Measurements from ENCODE around the gene PXMP4. TPM values are rescaled to one million over a fixed set of nuclear protein-coding genes. Genes with fewer than 3 reads are reported as not detected.

PXMP4 gene
- total RNA-seq, 1 experiment from 2014 or later = 12.0 TPM

DNA sequence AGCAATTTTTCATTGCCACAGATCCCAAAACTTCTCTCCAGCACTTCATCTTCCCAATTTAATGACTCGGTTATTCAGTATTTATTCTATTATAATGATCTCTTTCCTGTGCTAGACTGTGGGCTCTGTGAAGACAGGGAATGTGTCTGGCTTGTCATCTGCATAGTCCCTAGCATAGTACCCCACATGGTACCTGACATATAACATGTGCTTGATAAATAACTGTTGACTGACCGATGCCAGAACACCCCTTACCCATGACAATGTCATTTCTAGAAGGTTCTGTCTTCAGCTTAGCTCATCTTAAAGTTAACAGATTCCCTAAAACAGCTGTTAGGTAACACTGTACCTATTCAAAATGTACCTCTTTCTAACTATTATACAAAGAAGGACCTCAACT, 3.6 kb downstream of the PXMP4 start:
- no peak for DNase-seq (ENCODE audit: low read depth, low spot score)
- TF ChIP-seq, protein P1, sequence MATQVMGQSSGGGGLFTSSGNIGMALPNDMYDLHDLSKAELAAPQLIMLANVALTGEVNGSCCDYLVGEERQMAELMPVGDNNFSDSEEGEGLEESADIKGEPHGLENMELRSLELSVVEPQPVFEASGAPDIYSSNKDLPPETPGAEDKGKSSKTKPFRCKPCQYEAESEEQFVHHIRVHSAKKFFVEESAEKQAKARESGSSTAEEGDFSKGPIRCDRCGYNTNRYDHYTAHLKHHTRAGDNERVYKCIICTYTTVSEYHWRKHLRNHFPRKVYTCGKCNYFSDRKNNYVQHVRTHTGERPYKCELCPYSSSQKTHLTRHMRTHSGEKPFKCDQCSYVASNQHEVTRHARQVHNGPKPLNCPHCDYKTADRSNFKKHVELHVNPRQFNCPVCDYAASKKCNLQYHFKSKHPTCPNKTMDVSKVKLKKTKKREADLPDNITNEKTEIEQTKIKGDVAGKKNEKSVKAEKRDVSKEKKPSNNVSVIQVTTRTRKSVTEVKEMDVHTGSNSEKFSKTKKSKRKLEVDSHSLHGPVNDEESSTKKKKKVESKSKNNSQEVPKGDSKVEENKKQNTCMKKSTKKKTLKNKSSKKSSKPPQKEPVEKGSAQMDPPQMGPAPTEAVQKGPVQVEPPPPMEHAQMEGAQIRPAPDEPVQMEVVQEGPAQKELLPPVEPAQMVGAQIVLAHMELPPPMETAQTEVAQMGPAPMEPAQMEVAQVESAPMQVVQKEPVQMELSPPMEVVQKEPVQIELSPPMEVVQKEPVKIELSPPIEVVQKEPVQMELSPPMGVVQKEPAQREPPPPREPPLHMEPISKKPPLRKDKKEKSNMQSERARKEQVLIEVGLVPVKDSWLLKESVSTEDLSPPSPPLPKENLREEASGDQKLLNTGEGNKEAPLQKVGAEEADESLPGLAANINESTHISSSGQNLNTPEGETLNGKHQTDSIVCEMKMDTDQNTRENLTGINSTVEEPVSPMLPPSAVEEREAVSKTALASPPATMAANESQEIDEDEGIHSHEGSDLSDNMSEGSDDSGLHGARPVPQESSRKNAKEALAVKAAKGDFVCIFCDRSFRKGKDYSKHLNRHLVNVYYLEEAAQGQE (IDR thresholded peaks at IDR 0.05; ENCODE audit: insufficient read depth in 1 of 2, low read depth in 2 of 2, low read length in 1 of 2) = no peak
- TF ChIP-seq POLR2AphosphoS5 (IDR thresholded peaks at IDR 0.05; ENCODE audit: low read depth, low read length) (no peak), TCF7L2 (IDR thresholded peaks at IDR 0.05; ENCODE audit: low read depth, low read length) (no peak), SIN3A (IDR thresholded peaks at IDR 0.05; ENCODE audit: borderline replicate concordance, insufficient read depth, low read depth, low read length) (no peak)
- TF ChIP-seq, protein P2, sequence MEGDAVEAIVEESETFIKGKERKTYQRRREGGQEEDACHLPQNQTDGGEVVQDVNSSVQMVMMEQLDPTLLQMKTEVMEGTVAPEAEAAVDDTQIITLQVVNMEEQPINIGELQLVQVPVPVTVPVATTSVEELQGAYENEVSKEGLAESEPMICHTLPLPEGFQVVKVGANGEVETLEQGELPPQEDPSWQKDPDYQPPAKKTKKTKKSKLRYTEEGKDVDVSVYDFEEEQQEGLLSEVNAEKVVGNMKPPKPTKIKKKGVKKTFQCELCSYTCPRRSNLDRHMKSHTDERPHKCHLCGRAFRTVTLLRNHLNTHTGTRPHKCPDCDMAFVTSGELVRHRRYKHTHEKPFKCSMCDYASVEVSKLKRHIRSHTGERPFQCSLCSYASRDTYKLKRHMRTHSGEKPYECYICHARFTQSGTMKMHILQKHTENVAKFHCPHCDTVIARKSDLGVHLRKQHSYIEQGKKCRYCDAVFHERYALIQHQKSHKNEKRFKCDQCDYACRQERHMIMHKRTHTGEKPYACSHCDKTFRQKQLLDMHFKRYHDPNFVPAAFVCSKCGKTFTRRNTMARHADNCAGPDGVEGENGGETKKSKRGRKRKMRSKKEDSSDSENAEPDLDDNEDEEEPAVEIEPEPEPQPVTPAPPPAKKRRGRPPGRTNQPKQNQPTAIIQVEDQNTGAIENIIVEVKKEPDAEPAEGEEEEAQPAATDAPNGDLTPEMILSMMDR (IDR thresholded peaks at IDR 0.05) = no peak
- Histone ChIP-seq H3K27ac (ENCODE audit: low read length) (no peak overlapping the region), H3K27me3 (ENCODE audit: control insufficient read depth, insufficient read depth, low read length) (no peaks in the 10 kb centered on the region), H3K4me3 (ENCODE audit: low read depth in 2 of 2, low read length in 2 of 2) (no peak overlapping the region), H3K36me3 (ENCODE audit: control insufficient read depth, insufficient read depth, low read length) (no peaks in the 10 kb centered on the region), H3K9me3 (ENCODE audit: control insufficient read depth, insufficient read depth, low read depth, low read length) (no peaks in the 10 kb centered on the region), H3K4me1 (ENCODE audit: control insufficient read depth, insufficient read depth, low read length) (0 out of 2 replicates have a peak, but pooled peaks cover 5% of the 10 kb centered on the region)
- ChIA-PET CTCF (no interaction called here), POLR2A (no interaction called here)
- no peak for ATAC-seq
- in situ Hi-C loops (cut with HindIII; ENCODE audit: low pct_unique_long_range_greater_than_20kb, low sequenced_read_pairs) = no loop called here
- intact Hi-C loops (cut with micrococcal nuclease; ENCODE audit: unreplicated experiment) = no loop called here
- no TSS peak for BruUV-seq (replicated peaks)

DNA sequence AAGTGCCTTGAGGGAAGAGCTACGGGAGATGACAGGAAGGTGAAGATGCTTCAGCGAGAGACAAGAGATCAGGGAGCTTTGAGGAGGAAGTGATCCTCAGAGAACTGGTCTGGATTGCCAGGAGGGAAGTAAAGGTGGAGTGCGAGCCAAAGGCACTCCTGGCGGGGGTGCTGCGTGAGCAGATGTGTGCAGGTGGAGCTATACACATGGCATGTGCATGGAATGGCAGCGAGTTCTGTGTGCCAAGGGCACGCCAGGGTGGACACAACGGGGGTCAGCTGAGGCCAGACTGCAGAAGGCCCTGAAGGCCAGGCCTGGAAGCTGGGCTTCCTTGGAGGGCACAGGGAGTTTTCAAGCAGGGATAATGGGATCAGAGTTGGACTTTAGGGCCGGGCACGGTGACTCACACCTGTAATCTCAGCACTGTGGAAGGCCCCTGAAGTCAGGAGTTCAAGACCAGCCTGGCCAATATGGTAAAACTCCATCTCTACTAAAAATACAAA, 6.2 kb downstream of the PXMP4 start:
- BruUV-seq (replicated peaks) = no TSS peak
- CTCF ChIA-PET = no interaction called here
- TF ChIP-seq, protein P2 (IDR thresholded peaks at IDR 0.05) = no peak
- TF ChIP-seq, protein P1 (IDR thresholded peaks at IDR 0.05; ENCODE audit: insufficient read depth in 1 of 2, low read depth in 2 of 2, low read length in 1 of 2) = no peak
- TF ChIP-seq SIN3A (IDR thresholded peaks at IDR 0.05; ENCODE audit: borderline replicate concordance, insufficient read depth, low read depth, low read length) (no peak), POLR2AphosphoS5 (IDR thresholded peaks at IDR 0.05; ENCODE audit: low read depth, low read length) (no peak), TCF7L2 (IDR thresholded peaks at IDR 0.05; ENCODE audit: low read depth, low read length) (no peak)
- Histone ChIP-seq H3K4me1 (ENCODE audit: control insufficient read depth, insufficient read depth, low read length) (no peaks in the 10 kb centered on the region), H3K9me3 (ENCODE audit: control insufficient read depth, insufficient read depth, low read depth, low read length) (no peaks in the 10 kb centered on the region), H3K36me3 (ENCODE audit: control insufficient read depth, insufficient read depth, low read length) (no peaks in the 10 kb centered on the region), H3K27me3 (ENCODE audit: control insufficient read depth, insufficient read depth, low read length) (no peaks in the 10 kb centered on the region), H3K4me3 (ENCODE audit: low read depth in 2 of 2, low read length in 2 of 2) (no peak overlapping the region), H3K27ac (ENCODE audit: low read length) (no peak overlapping the region)
- intact Hi-C loops (cut with micrococcal nuclease; ENCODE audit: unreplicated experiment) (no loop called here), in situ Hi-C loops (cut with HindIII; ENCODE audit: low pct_unique_long_range_greater_than_20kb, low sequenced_read_pairs) (no loop called here)
- POLR2A ChIA-PET = no interaction called here
- no peak for ATAC-seq
- DNase-seq (ENCODE audit: low read depth, low spot score) = no peak
